ENCODE results near the gene LACTB.
"Not testable (repeated sequence)": the region's sequence is repeated elsewhere in the genome, so short reads cannot be mapped to it uniquely, and the experiment has no call there.

The LACTB gene

DNA sequence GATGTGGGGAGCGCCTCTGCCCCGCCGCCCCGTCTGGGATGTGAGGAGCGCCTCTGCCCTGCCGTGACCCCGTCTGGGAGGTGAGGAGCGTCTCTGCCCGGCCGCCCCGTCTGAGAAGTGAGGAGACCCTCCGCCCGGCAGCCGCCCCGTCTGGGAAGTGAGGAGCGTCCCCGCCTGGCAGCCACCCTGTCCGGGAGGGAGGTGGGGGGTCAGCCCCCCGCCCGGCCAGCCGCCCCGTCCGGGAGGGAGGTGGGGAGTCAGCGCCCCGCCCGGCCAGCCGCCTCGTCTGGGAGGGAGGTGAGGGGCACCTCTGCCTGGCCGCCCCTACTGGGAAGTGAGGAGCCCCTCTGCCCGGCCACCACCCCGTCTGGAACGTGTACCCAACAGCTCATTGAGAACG lies 22.8 kb upstream of the LACTB start:
- H3K36me3 Mint-ChIP-seq (ENCODE audit: low read depth); intact Hi-C loops (cut with micrococcal nuclease); H3K4me3 Mint-ChIP-seq; H3K27ac Mint-ChIP-seq; H3K9me3 Mint-ChIP-seq; H3K27me3 Mint-ChIP-seq: not testable (repeated sequence)
- peaks cover 16% of the 10 kb centered on the region for H3K4me1 Mint-ChIP-seq (ENCODE audit: low read depth)

DNA sequence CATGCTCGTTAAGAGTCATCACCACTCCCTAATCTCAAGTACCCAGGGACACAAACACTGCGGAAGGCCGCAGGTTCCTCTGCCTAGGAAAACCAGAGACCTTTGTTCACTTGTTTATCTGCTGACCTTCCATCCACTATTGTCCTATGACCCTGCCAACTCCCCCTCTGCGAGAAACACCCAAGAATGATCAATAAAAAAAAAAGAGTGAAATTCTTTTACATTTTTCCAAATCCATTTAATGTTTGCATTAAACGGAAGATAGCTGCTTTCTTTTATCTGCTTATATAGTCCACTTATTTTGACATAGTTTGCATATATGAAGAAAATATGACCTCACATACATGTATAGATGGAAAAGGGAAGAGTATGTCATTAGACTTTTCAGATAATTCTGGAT lies 22.1 kb upstream of the LACTB start:
- H3K27ac Mint-ChIP-seq; H3K9me3 Mint-ChIP-seq; H3K27me3 Mint-ChIP-seq; H3K36me3 Mint-ChIP-seq (ENCODE audit: low read depth); H3K4me3 Mint-ChIP-seq; intact Hi-C loops (cut with micrococcal nuclease): not testable (repeated sequence)
- H3K4me1 Mint-ChIP-seq (ENCODE audit: low read depth): peaks cover 19% of the 10 kb centered on the region

DNA sequence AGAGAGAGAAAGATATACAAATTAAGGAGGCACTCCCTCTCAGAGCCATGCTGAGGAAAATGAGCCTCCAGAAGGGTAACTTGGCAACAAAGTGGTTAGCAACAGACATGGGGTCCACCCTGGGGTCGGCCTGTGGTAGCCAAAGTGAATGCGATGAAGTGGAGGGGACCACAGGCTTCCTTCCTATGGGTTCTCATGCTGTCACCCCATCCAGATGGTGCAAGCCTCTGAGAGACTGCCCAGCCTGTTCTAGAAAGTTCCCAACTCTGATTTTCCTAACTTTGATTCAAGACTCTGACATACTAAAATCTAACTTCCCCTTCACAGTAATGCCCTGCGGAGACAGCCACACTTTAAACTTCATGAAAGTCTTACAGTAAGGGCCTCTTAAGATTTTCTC lies 18.2 kb upstream of the LACTB start:
- Mint-ChIP-seq H3K36me3 (ENCODE audit: low read depth) (no peaks in the 10 kb centered on the region), H3K27me3 (peaks cover 2% of the 10 kb centered on the region), H3K9me3 (no peaks in the 10 kb centered on the region), H3K4me1 (ENCODE audit: low read depth) (peaks cover 19% of the 10 kb centered on the region), H3K27ac (no peak overlapping the region), H3K4me3 (no peak overlapping the region)
- intact Hi-C loops (cut with micrococcal nuclease): no loop called here

DNA sequence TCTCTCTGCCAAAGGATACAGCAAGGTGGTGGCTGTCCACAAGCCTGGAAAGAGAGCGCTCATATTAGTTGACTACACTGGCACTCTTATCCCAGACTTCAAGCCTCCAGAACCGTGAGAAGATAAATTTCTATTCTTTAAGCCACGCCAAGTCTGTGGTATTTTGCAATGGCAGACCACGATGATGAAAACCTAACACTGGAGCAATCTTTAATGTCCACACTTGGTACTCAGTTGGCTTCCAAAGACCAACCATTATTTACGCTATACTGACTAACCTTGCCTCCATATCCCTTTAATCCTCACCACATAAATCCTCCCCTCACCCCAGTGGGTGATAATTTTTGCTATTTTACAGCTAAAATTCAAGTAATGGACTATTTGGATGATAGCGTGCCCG lies 16.9 kb upstream of the LACTB start:
- Mint-ChIP-seq H3K27me3 (peaks cover 4% of the 10 kb centered on the region), H3K4me3 (no peak overlapping the region), H3K36me3 (ENCODE audit: low read depth) (no peaks in the 10 kb centered on the region), H3K9me3 (no peaks in the 10 kb centered on the region), H3K4me1 (ENCODE audit: low read depth) (peaks cover 19% of the 10 kb centered on the region), H3K27ac (no peak overlapping the region)
- intact Hi-C loops (cut with micrococcal nuclease): no loop called here

DNA sequence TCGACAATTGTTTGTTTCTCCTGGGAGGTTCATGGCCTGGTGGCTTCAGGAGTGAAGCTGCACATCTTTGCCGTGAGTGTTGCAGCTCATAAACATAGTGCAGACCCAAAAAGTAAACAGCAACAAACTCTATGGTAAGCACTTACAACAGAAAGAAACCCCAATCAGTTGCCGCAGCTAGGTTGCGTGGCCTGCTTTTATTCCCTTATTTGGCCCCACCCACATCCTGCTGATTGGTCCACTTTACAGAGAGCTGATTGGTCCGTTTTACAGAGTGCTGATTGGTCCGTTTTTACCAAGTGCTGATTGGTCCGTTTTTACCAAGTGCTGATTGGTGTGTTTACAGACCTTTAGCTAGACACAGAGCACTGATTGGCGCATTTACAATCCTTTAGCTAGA lies 16.3 kb upstream of the LACTB start:
- not testable (repeated sequence) for H3K27me3 Mint-ChIP-seq; H3K36me3 Mint-ChIP-seq (ENCODE audit: low read depth)

DNA sequence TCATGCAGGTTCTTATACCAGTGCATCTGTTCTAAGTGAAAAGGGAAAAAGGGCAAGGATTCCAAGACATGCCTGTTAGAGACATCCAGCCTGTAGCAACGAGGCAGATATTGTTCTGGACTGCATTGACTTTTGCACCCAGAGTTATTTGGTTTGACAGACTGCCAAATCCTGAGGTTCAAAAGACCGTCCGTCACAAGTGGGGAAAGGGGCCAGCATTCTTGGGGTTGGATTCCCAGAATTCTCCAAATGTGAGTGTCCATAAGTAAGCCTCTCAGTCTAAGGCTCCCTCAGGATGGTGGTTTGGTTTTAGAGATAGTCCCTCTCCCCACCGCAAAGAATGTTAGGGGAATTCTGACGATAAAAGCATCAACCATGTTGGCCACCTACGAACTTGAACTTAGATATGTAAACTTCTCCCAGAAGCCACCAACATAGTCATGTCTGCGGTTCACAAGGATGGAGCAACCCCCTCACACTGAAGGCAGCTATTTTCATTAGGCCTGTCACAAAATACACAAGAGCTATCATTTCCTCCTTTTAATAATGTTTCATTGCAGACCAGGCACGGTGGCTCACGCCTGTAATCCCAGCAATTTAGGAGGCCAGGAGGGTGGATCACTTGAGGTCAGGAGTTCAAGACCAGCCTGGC lies 13.6 kb upstream of the LACTB start:
- no peak overlapping the region for H3K27ac Mint-ChIP-seq
- H3K4me1 Mint-ChIP-seq (ENCODE audit: low read depth): peaks cover 27% of the 10 kb centered on the region
- intact Hi-C loops (cut with micrococcal nuclease): no loop called here
- peaks cover 4% of the 10 kb centered on the region for H3K27me3 Mint-ChIP-seq
- H3K4me3 Mint-ChIP-seq: no peak overlapping the region
- no peaks in the 10 kb centered on the region for H3K36me3 Mint-ChIP-seq (ENCODE audit: low read depth)
- H3K9me3 Mint-ChIP-seq: no peaks in the 10 kb centered on the region

More for the DNA sequence above, 16.3 kb upstream of the LACTB start:
- H3K9me3 Mint-ChIP-seq; H3K4me3 Mint-ChIP-seq; H3K27ac Mint-ChIP-seq; intact Hi-C loops (cut with micrococcal nuclease): not testable (repeated sequence)
- H3K4me1 Mint-ChIP-seq (ENCODE audit: low read depth): peaks cover 19% of the 10 kb centered on the region

DNA sequence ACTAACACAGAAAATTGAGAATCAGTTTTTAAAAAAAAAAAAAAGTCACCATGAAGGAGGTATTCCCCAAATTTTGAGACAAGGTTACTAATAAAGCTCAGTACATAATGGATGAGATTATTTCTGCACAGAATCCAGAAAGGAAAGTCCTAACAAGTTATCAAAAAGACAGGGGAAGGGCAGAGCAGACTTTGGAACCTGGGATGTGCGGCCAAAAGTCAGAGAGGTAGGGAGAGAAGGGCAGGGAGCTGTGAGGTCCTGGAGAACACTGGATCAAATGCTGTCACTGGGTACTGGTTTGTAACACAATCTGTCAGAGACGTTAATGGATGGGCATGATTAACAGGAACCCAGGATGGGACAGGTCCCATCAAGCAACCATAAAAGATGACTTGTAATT lies 12.2 kb upstream of the LACTB start:
- Mint-ChIP-seq H3K27ac (no peak overlapping the region), H3K4me1 (ENCODE audit: low read depth) (peaks cover 17% of the 10 kb centered on the region), H3K4me3 (no peak overlapping the region), H3K9me3 (no peaks in the 10 kb centered on the region), H3K36me3 (ENCODE audit: low read depth) (no peaks in the 10 kb centered on the region), H3K27me3 (peaks cover 4% of the 10 kb centered on the region)
- intact Hi-C loops (cut with micrococcal nuclease): no loop called here

DNA sequence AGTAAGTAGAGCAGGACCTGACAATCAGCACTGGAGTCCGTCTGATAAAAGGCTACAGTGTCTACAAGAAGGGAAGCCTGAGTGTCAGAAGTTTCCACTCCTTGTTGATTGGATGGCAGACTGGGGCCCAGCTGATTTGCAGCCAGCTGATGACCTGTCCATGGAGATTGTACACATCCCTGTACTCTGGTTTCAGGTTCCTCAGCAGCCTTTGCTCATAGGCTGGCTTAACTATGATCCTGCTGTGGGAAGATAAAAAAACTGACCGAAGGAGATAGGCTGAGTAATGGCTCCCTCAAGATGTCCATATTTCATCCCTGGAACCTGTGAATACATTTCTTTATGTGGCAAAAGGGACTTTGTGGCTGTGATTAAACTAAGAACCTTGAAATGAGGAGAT lies 11.7 kb upstream of the LACTB start:
- intact Hi-C loops (cut with micrococcal nuclease): no loop called here
- Mint-ChIP-seq H3K27ac (no peak overlapping the region), H3K9me3 (no peaks in the 10 kb centered on the region), H3K4me3 (no peak overlapping the region), H3K27me3 (peaks cover 4% of the 10 kb centered on the region), H3K4me1 (ENCODE audit: low read depth) (peaks cover 13% of the 10 kb centered on the region), H3K36me3 (ENCODE audit: low read depth) (no peaks in the 10 kb centered on the region)

DNA sequence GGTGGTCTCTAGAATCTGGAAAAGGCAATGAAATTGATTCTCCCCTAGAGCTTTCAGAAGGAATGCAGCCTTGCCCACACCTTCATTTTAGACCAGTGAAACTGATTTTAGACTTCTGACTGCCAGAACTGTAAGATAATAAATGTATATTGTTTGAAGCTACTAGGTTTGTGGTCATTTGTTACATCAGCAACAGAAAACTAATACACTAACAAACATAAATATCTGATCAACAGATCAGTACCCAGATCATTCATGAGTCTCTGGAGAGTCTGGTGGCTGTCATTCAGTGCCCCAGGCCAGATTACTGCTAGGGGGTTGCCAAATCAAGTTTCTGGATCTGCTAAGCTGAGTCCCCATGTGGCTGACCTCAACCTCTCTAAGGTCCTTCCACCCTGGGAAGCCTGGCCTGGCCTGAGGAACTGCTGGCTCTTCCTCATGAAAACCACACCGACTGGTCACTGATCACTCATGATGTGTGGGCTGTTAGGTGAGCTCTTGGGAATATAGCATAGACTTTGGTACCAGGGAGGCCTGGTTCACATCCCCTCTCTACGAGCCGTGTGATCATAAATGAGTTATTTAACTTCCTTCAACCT lies 11.1 kb upstream of the LACTB start:
- no peaks in the 10 kb centered on the region for H3K9me3 Mint-ChIP-seq
- peaks cover 9% of the 10 kb centered on the region for H3K4me1 Mint-ChIP-seq (ENCODE audit: low read depth)
- H3K36me3 Mint-ChIP-seq (ENCODE audit: low read depth): no peaks in the 10 kb centered on the region
- no peak overlapping the region for H3K27ac Mint-ChIP-seq
- no peak overlapping the region for H3K4me3 Mint-ChIP-seq
- intact Hi-C loops (cut with micrococcal nuclease): no loop called here
- peaks cover 4% of the 10 kb centered on the region for H3K27me3 Mint-ChIP-seq

DNA sequence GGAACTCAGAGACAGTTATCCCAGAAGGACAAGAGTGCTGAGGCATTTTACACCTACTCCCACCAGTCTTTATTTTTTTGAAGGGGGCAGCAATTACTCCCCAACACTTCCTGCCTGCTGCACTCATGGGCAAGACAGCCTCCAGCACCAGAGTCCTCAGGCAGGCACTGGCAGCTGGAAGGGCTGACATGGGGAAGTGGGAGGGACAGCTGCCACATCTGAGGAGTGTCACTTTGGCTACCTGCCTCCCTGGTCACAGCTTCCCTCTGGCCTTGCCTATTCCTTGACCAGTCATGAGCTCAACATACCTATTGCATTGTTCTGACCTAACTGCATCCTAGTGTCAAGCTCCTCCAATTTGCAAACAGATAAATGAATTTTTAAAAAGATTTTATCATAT lies 10.2 kb upstream of the LACTB start:
- intact Hi-C loops (cut with micrococcal nuclease): no loop called here
- H3K4me1 Mint-ChIP-seq (ENCODE audit: low read depth): peaks cover 9% of the 10 kb centered on the region
- H3K36me3 Mint-ChIP-seq (ENCODE audit: low read depth): no peaks in the 10 kb centered on the region
- H3K27me3 Mint-ChIP-seq: peaks cover 2% of the 10 kb centered on the region
- H3K4me3 Mint-ChIP-seq: no peak overlapping the region
- H3K9me3 Mint-ChIP-seq: no peaks in the 10 kb centered on the region
- no peak overlapping the region for H3K27ac Mint-ChIP-seq

DNA sequence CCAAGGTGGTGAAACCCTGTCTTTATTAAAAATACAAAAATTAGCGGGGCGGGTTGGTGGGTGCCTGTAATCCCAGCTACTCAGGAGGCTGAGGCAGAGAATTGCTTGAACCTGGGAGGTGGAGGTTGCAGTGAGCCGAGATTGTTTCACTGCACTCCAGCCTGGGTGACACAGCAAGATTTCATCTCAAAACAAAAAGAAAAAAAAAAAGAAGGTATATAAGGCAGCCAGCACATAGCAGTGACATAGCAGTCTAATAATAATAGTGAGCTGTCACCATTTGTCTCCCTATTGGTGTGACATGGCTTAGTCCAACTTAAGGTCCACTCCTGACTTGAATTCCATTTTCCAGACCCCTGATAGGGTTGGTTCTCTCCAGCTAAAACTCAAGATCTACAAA lies 8.8 kb upstream of the LACTB start:
- intact Hi-C loops (cut with micrococcal nuclease): no loop called here
- no peak overlapping the region for H3K27ac Mint-ChIP-seq
- no peak overlapping the region for H3K4me3 Mint-ChIP-seq
- H3K4me1 Mint-ChIP-seq (ENCODE audit: low read depth): peaks cover 14% of the 10 kb centered on the region
- no peaks in the 10 kb centered on the region for H3K36me3 Mint-ChIP-seq (ENCODE audit: low read depth)
- no peaks in the 10 kb centered on the region for H3K9me3 Mint-ChIP-seq
- peaks cover 2% of the 10 kb centered on the region for H3K27me3 Mint-ChIP-seq

DNA sequence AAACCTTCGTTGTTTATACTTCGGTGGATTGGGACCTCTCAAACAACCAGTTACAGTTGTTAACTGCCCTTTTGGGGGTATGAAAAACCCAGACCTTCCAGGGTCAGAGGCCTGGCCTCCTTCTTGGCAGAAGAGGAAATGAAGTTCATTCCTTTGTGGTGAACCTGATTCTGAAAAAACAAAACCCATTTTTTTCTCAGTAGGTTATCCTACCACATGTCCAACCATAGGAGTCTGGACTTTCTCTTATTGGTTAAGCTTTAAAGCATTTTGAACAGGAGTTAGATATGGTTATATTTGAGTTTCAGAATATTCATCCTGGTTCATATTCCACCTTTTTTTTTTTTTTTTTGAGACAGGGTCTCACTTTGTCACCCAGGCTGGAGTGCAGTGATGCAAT lies 7.2 kb upstream of the LACTB start:
- Mint-ChIP-seq H3K27ac (no peak overlapping the region), H3K9me3 (peaks cover 5% of the 10 kb centered on the region), H3K36me3 (ENCODE audit: low read depth) (peaks cover 1% of the 10 kb centered on the region), H3K4me3 (no peak overlapping the region), H3K27me3 (no peaks in the 10 kb centered on the region), H3K4me1 (ENCODE audit: low read depth) (peaks cover 14% of the 10 kb centered on the region)
- intact Hi-C loops (cut with micrococcal nuclease): no loop called here

DNA sequence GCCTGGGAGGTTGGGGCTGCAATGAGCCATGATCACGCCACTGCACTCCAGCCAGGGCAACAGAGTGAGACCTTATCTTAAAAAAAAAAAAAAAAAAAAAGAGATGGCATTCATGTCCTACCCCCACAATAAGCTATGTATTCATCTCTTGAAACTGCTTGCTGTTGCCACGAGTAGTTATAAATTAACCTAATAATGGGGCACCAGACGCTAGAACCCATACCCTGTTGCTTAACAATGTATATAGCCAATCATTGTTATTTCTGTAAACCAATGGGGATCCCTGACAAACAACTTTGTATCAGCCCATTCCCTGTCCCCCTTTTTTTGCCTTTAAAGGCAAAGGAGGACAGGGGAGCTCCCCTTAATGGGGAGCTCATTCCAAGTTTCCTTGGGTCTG lies 2.8 kb upstream of the LACTB start:
- intact Hi-C loops (cut with micrococcal nuclease): no loop called here
- Mint-ChIP-seq H3K4me1 (ENCODE audit: low read depth) (peaks cover 22% of the 10 kb centered on the region), H3K27ac (no peak overlapping the region), H3K36me3 (ENCODE audit: low read depth) (peaks cover 25% of the 10 kb centered on the region), H3K4me3 (no peak overlapping the region), H3K27me3 (no peaks in the 10 kb centered on the region), H3K9me3 (peaks cover 21% of the 10 kb centered on the region)

DNA sequence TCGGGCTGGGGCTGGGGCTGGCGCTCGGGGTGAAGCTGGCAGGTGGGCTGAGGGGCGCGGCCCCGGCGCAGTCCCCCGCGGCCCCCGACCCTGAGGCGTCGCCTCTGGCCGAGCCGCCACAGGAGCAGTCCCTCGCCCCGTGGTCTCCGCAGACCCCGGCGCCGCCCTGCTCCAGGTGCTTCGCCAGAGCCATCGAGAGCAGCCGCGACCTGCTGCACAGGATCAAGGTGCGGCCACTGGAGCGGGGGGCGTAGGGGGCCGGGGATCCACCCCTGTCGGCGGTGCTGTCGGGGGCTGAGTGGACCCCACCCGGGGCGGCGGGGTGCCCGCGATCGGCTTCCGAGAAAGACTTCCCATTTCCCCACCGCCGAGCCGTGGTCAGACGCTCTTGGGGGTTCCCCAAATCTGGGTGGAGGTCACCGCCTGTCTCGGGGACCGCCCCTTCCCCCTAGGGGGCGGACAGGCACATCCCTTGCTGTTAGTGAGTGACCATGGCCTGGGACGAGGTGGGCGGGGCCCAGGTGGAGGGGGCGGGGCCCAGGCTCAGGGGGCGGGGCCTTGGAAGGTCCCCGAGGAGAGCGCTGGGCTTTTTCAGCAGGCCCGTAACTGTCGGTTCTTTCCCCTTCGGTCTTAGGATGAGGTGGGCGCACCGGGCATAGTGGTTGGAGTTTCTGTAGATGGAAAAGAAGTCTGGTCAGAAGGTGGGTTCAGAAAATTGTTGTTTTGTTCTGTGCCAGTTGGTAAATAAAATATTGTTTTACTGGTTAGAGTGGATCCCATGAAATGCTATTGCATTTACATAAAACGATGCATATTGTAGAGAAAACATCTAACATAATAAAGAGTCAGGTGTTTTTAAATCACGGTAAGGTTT lies 578 bp downstream of the LACTB start:
- Mint-ChIP-seq H3K27ac (peak overlapping the region; percentile 83), H3K36me3 (ENCODE audit: low read depth) (peaks cover 56% of the 10 kb centered on the region)

More for the DNA sequence above, 578 bp downstream of the LACTB start:
- peaks cover 21% of the 10 kb centered on the region for H3K9me3 Mint-ChIP-seq
- no peaks in the 10 kb centered on the region for H3K27me3 Mint-ChIP-seq
- H3K4me3 Mint-ChIP-seq: peak overlapping the region; percentile 80
- intact Hi-C loops (cut with micrococcal nuclease): loop anchor here (2.0 kb wide), 1 partner anchor 69 kb away; no protein-coding TSS in a partner anchor
- peaks cover 35% of the 10 kb centered on the region for H3K4me1 Mint-ChIP-seq (ENCODE audit: low read depth)

Data from dendritic cell treated with granulocyte-macrophage colony-stimulating factor and Interleukin-4, amounts not matched to agents 40 ng/mL and 50 ng/mL, for 4 days (primary cell).